ENCODE data around the gene SLC35A4. TPM values are rescaled to one million over a fixed set of nuclear protein-coding genes. Genes with fewer than 3 reads are reported as not detected.

Gene SLC35A4
- total and polyA plus RNA-seq, 4 donors, result 17.5 to 37.0 (median 26.6) TPM

GRCh38 chr5:140551872-140552271 lies 12.8 kb upstream of the SLC35A4 start:
- DNase-seq (ENCODE audit: low spot score), result no peak
- Histone ChIP-seq H3K27me3 (ENCODE audit: control insufficient read depth in 4 of 4, insufficient read depth in 4 of 4, low read length in 3 of 4) (no peaks in the 10 kb centered on the region), H3K27ac (ENCODE audit: low read depth in 1 of 2, low read length in 2 of 2) (no peak overlapping the region), H3K4me3 (ENCODE audit: low read depth in 1 of 3, low read length in 3 of 3) (no peak overlapping the region), H3K9me3 (ENCODE audit: control insufficient read depth in 4 of 4, low read length in 3 of 4) (no peaks in the 10 kb centered on the region), H3K9ac (ENCODE audit: low read depth in 1 of 2, low read length in 2 of 2) (no peak overlapping the region), H3K4me1 (ENCODE audit: control insufficient read depth in 4 of 4, insufficient read depth in 4 of 4, low read length in 3 of 4) (peaks cover 4 to 42% (median 35%) of the 10 kb centered on the region in 4 donors), H3K36me3 (ENCODE audit: control insufficient read depth in 4 of 4, insufficient read depth in 3 of 4, low read depth in 1 of 4, low read length in 3 of 4) (peaks cover 0 to 18% (median 15%) of the 10 kb centered on the region in 4 donors)
- no peak for TF ChIP-seq SP1 (IDR thresholded peaks at IDR 0.05)
- no peak for TF ChIP-seq JUND (IDR thresholded peaks at IDR 0.05)
- TF ChIP-seq RAD21 (IDR thresholded peaks at IDR 0.05), result no peak
- no peak for TF ChIP-seq FOXA1 (IDR thresholded peaks at IDR 0.05)
- TF ChIP-seq GABPA (IDR thresholded peaks at IDR 0.05 in 1 of 2, conservative IDR thresholded peaks at IDR 0.05 in 1 of 2), result no peak
- TF ChIP-seq NR2F2 (IDR thresholded peaks at IDR 0.05), result no peak
- TF ChIP-seq HNF4G (IDR thresholded peaks at IDR 0.05), result no peak
- TF ChIP-seq, protein P1, sequence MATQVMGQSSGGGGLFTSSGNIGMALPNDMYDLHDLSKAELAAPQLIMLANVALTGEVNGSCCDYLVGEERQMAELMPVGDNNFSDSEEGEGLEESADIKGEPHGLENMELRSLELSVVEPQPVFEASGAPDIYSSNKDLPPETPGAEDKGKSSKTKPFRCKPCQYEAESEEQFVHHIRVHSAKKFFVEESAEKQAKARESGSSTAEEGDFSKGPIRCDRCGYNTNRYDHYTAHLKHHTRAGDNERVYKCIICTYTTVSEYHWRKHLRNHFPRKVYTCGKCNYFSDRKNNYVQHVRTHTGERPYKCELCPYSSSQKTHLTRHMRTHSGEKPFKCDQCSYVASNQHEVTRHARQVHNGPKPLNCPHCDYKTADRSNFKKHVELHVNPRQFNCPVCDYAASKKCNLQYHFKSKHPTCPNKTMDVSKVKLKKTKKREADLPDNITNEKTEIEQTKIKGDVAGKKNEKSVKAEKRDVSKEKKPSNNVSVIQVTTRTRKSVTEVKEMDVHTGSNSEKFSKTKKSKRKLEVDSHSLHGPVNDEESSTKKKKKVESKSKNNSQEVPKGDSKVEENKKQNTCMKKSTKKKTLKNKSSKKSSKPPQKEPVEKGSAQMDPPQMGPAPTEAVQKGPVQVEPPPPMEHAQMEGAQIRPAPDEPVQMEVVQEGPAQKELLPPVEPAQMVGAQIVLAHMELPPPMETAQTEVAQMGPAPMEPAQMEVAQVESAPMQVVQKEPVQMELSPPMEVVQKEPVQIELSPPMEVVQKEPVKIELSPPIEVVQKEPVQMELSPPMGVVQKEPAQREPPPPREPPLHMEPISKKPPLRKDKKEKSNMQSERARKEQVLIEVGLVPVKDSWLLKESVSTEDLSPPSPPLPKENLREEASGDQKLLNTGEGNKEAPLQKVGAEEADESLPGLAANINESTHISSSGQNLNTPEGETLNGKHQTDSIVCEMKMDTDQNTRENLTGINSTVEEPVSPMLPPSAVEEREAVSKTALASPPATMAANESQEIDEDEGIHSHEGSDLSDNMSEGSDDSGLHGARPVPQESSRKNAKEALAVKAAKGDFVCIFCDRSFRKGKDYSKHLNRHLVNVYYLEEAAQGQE (IDR thresholded peaks at IDR 0.05), result no peak
- 89% methylated on average over 4 of the region's 4 CpGs for WGBS

- Histone ChIP-seq H3K4me1 (ENCODE audit: control insufficient read depth in 4 of 4, insufficient read depth in 4 of 4, low read length in 3 of 4) (peaks cover 5 to 39% (median 36%) of the 10 kb centered on the region in 4 donors), H3K9me3 (ENCODE audit: control insufficient read depth in 4 of 4, low read length in 3 of 4) (no peaks in the 10 kb centered on the region), H3K9ac (ENCODE audit: low read depth in 1 of 2, low read length in 2 of 2) (no peak overlapping the region), H3K4me3 (ENCODE audit: low read depth in 1 of 3, low read length in 3 of 3) (no peak overlapping the region), H3K27me3 (ENCODE audit: control insufficient read depth in 4 of 4, insufficient read depth in 4 of 4, low read length in 3 of 4) (no peaks in the 10 kb centered on the region), H3K27ac (ENCODE audit: low read depth in 1 of 2, low read length in 2 of 2) (peak overlapping the region in 1 of 2 donors; percentile 30), H3K36me3 (ENCODE audit: control insufficient read depth in 4 of 4, insufficient read depth in 3 of 4, low read depth in 1 of 4, low read length in 3 of 4) (peaks cover 0 to 18% (median 15%) of the 10 kb centered on the region in 4 donors)
- no peak for DNase-seq (ENCODE audit: low spot score)
- TF ChIP-seq FOXA1 (IDR thresholded peaks at IDR 0.05) (no peak), RXRA (IDR thresholded peaks at IDR 0.05) (no peak), HNF4A (conservative IDR thresholded peaks at IDR 0.05) (no peak), RAD21 (IDR thresholded peaks at IDR 0.05) (no peak), CTCF (IDR thresholded peaks at IDR 0.05; ENCODE audit: low read depth, low read length, missing input control) (no peak), YY1 (IDR thresholded peaks at IDR 0.05) (no peak), NR2F2 (IDR thresholded peaks at IDR 0.05) (no peak), GABPA (IDR thresholded peaks at IDR 0.05 in 1 of 2, conservative IDR thresholded peaks at IDR 0.05 in 1 of 2) (no peak), HNF4G (IDR thresholded peaks at IDR 0.05) (no peak), FOXA2 (IDR thresholded peaks at IDR 0.05) (no peak), SP1 (IDR thresholded peaks at IDR 0.05) (no peak), EGR1 (IDR thresholded peaks at IDR 0.05; ENCODE audit: low read depth in 2 of 2) (no peak), TAF1 (conservative IDR thresholded peaks at IDR 0.05) (no peak)
- TF ChIP-seq, protein P2, sequence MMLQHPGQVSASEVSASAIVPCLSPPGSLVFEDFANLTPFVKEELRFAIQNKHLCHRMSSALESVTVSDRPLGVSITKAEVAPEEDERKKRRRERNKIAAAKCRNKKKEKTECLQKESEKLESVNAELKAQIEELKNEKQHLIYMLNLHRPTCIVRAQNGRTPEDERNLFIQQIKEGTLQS (IDR thresholded peaks at IDR 0.05), result no peak
- TF ChIP-seq, protein P1 (IDR thresholded peaks at IDR 0.05), result no peak
- TF ChIP-seq, protein P3, sequence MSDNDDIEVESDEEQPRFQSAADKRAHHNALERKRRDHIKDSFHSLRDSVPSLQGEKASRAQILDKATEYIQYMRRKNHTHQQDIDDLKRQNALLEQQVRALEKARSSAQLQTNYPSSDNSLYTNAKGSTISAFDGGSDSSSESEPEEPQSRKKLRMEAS (IDR thresholded peaks at IDR 0.05), result no peak
- TF ChIP-seq, protein P4, sequence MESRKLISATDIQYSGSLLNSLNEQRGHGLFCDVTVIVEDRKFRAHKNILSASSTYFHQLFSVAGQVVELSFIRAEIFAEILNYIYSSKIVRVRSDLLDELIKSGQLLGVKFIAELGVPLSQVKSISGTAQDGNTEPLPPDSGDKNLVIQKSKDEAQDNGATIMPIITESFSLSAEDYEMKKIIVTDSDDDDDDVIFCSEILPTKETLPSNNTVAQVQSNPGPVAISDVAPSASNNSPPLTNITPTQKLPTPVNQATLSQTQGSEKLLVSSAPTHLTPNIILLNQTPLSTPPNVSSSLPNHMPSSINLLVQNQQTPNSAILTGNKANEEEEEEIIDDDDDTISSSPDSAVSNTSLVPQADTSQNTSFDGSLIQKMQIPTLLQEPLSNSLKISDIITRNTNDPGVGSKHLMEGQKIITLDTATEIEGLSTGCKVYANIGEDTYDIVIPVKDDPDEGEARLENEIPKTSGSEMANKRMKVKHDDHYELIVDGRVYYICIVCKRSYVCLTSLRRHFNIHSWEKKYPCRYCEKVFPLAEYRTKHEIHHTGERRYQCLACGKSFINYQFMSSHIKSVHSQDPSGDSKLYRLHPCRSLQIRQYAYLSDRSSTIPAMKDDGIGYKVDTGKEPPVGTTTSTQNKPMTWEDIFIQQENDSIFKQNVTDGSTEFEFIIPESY (IDR thresholded peaks at IDR 0.05), result no peak
- WGBS, result 81% methylated on average over 2 of the region's 2 CpGs
These were observed 11.0 kb upstream of the SLC35A4 start for GRCh38 chr5:140553657-140554056.
